ENCODE results near the gene CFAP299. TPM values are rescaled to one million over a fixed set of nuclear protein-coding genes. Genes with fewer than 3 reads are reported as not detected.
A peak's percentile ranks its signal among the peaks of the same experiment; 100 is the strongest.

Gene CFAP299
- total RNA-seq, 1 donor from 2014 or later = not detected

GRCh38 chr4:80875642-80876041, 540.1 kb downstream of the CFAP299 start:
- FAIRE-seq = no peak
- no peaks in the 10 kb centered on the region for H3K9me3 ChIP-seq (ENCODE audit: insufficient read depth, low read depth, low read length)
- TF ChIP-seq, protein P1, sequence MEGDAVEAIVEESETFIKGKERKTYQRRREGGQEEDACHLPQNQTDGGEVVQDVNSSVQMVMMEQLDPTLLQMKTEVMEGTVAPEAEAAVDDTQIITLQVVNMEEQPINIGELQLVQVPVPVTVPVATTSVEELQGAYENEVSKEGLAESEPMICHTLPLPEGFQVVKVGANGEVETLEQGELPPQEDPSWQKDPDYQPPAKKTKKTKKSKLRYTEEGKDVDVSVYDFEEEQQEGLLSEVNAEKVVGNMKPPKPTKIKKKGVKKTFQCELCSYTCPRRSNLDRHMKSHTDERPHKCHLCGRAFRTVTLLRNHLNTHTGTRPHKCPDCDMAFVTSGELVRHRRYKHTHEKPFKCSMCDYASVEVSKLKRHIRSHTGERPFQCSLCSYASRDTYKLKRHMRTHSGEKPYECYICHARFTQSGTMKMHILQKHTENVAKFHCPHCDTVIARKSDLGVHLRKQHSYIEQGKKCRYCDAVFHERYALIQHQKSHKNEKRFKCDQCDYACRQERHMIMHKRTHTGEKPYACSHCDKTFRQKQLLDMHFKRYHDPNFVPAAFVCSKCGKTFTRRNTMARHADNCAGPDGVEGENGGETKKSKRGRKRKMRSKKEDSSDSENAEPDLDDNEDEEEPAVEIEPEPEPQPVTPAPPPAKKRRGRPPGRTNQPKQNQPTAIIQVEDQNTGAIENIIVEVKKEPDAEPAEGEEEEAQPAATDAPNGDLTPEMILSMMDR (IDR thresholded peaks at IDR 0.05; ENCODE audit: insufficient read depth, low read depth, low read length) = no peak
- no peak for TF ChIP-seq EZH2 (IDR thresholded peaks at IDR 0.05; ENCODE audit: insufficient read depth, low read length)

DNA sequence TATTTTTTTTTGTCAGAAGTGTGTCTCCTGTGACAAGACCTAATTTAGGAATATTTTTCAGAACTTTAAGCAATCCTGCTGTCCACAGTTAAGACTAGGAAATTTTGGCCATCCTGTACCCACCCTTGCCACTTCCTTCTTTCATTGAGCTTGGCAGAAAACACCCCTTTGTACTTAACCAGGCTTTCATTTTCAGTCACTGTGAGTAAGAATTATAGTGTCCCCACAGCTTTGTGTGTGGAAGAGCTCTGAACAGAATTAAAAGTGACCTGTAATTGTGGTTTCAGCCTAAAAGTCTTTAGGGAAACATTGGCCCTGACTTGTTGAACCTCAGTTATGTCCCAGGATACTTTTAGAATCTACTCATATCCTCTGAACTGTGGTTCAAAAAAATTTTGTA, 541.3 kb downstream of the CFAP299 start:
- no peak overlapping the region for H3K27ac ChIP-seq (ENCODE audit: low read depth, low read length)
- no peaks in the 10 kb centered on the region for H3K4me1 Mint-ChIP-seq (ENCODE audit: low read depth, unreplicated experiment)
- no peak overlapping the region for H3K4me3 ChIP-seq (ENCODE audit: insufficient read depth, low read depth, low read length)
- H3K27ac Mint-ChIP-seq (ENCODE audit: unreplicated experiment) = no peak overlapping the region
- H3K9me3 Mint-ChIP-seq (ENCODE audit: unreplicated experiment) = no peaks in the 10 kb centered on the region
- no peaks in the 10 kb centered on the region for H3K79me2 ChIP-seq (ENCODE audit: insufficient read depth, low read length)
- DNase-seq (ENCODE audit: low read depth) = no peak
- H3K9me3 ChIP-seq (ENCODE audit: insufficient read depth, low read depth, low read length) = no peaks in the 10 kb centered on the region
- H3K9ac ChIP-seq (ENCODE audit: low read length) = no peak overlapping the region
- H4K20me1 ChIP-seq (ENCODE audit: insufficient read depth, low read length) = no peaks in the 10 kb centered on the region
- H3K36me3 Mint-ChIP-seq (ENCODE audit: low read depth, unreplicated experiment) = no peaks in the 10 kb centered on the region
- H3K4me1 ChIP-seq (ENCODE audit: insufficient read depth, low read length) = no peaks in the 10 kb centered on the region
- no peak overlapping the region for H3K4me3 Mint-ChIP-seq (ENCODE audit: unreplicated experiment)
- no peak overlapping the region for H3K4me2 ChIP-seq (ENCODE audit: low read length)
- no peak for TF ChIP-seq EZH2 (IDR thresholded peaks at IDR 0.05; ENCODE audit: insufficient read depth, low read length)
- TF ChIP-seq, protein P1 (IDR thresholded peaks at IDR 0.05; ENCODE audit: insufficient read depth, low read depth, low read length) = no peak
- H3K36me3 ChIP-seq (ENCODE audit: insufficient read depth, low read length) = no peaks in the 10 kb centered on the region
- H3K27me3 ChIP-seq (ENCODE audit: insufficient read depth, low read length) = no peaks in the 10 kb centered on the region
- no peak overlapping the region for H2AFZ ChIP-seq (ENCODE audit: low read depth, low read length)
- no peaks in the 10 kb centered on the region for H3K27me3 Mint-ChIP-seq (ENCODE audit: low read depth, unreplicated experiment)
- no peak for FAIRE-seq

More at GRCh38 chr4:80875642-80876041, 540.1 kb downstream of the CFAP299 start:
- Histone ChIP-seq H2AFZ (ENCODE audit: low read depth, low read length) (no peak overlapping the region), H3K36me3 (ENCODE audit: insufficient read depth, low read length) (no peaks in the 10 kb centered on the region), H3K27me3 (ENCODE audit: insufficient read depth, low read length) (no peaks in the 10 kb centered on the region), H3K4me2 (ENCODE audit: low read length) (no peak overlapping the region), H3K4me1 (ENCODE audit: insufficient read depth, low read length) (no peaks in the 10 kb centered on the region), H3K9ac (ENCODE audit: low read length) (no peak overlapping the region), H3K27ac (ENCODE audit: low read depth, low read length) (no peak overlapping the region), H3K4me3 (ENCODE audit: insufficient read depth, low read depth, low read length) (no peak overlapping the region), H3K79me2 (ENCODE audit: insufficient read depth, low read length) (no peaks in the 10 kb centered on the region), H4K20me1 (ENCODE audit: insufficient read depth, low read length) (no peaks in the 10 kb centered on the region)
- no peak for DNase-seq (ENCODE audit: low read depth)
- Mint-ChIP-seq H3K4me3 (ENCODE audit: unreplicated experiment) (no peak overlapping the region), H3K27me3 (ENCODE audit: low read depth, unreplicated experiment) (no peaks in the 10 kb centered on the region), H3K9me3 (ENCODE audit: unreplicated experiment) (no peaks in the 10 kb centered on the region), H3K36me3 (ENCODE audit: low read depth, unreplicated experiment) (no peaks in the 10 kb centered on the region), H3K27ac (ENCODE audit: unreplicated experiment) (no peak overlapping the region), H3K4me1 (ENCODE audit: low read depth, unreplicated experiment) (no peaks in the 10 kb centered on the region)

- Histone ChIP-seq H3K4me3 (ENCODE audit: insufficient read depth, low read depth, low read length) (no peak overlapping the region), H4K20me1 (ENCODE audit: insufficient read depth, low read length) (no peaks in the 10 kb centered on the region), H3K9ac (ENCODE audit: low read length) (no peak overlapping the region), H3K4me1 (ENCODE audit: insufficient read depth, low read length) (no peaks in the 10 kb centered on the region), H3K4me2 (ENCODE audit: low read length) (no peak overlapping the region), H3K79me2 (ENCODE audit: insufficient read depth, low read length) (no peaks in the 10 kb centered on the region), H3K27ac (ENCODE audit: low read depth, low read length) (no peak overlapping the region), H3K36me3 (ENCODE audit: insufficient read depth, low read length) (no peaks in the 10 kb centered on the region), H3K9me3 (ENCODE audit: insufficient read depth, low read depth, low read length) (no peaks in the 10 kb centered on the region), H3K27me3 (ENCODE audit: insufficient read depth, low read length) (no peaks in the 10 kb centered on the region), H2AFZ (ENCODE audit: low read depth, low read length) (no peak overlapping the region)
- no peak overlapping the region for H3K27ac Mint-ChIP-seq (ENCODE audit: unreplicated experiment)
- peak; percentile 45 for FAIRE-seq
- H3K4me3 Mint-ChIP-seq (ENCODE audit: unreplicated experiment) = no peak overlapping the region
- DNase-seq (ENCODE audit: low read depth) = peak; percentile 13
- no peaks in the 10 kb centered on the region for H3K9me3 Mint-ChIP-seq (ENCODE audit: unreplicated experiment)
- no peaks in the 10 kb centered on the region for H3K4me1 Mint-ChIP-seq (ENCODE audit: low read depth, unreplicated experiment)
- H3K36me3 Mint-ChIP-seq (ENCODE audit: low read depth, unreplicated experiment) = no peaks in the 10 kb centered on the region
- no peaks in the 10 kb centered on the region for H3K27me3 Mint-ChIP-seq (ENCODE audit: low read depth, unreplicated experiment)
- TF ChIP-seq, protein P1 (IDR thresholded peaks at IDR 0.05; ENCODE audit: insufficient read depth, low read depth, low read length) = no peak
- no peak for TF ChIP-seq EZH2 (IDR thresholded peaks at IDR 0.05; ENCODE audit: insufficient read depth, low read length)
Observed at GRCh38 chr4:80878218-80878617, 542.7 kb downstream of the CFAP299 start.
